Subcutaneous adipose tissue (tissue), 4 donors: ENCODE results near the gene DHX34. TPM values are rescaled to one million over a fixed set of nuclear protein-coding genes. Genes with fewer than 3 reads are reported as not detected.

ENCODE experiments used
- CTCF ChIP-seq: fragments of 450-650 bp; IDR thresholded peaks from one replicate; pipeline ENCODE4 v1.5.1; 2016; ENCODE audit warnings: low read depth, mild to moderate bottlenecking, control low read depth, antibody characterized with exemption, moderate library complexity
- total RNA-seq, 4 donors: library from RNA; depleted of rRNA; stranded (reverse); fragments of >200 nt; gene quantifications; one replicate each; pipeline ENCODE4 v1.1.0, GENCODE V29; 2016

The DHX34 gene
- total RNA-seq, 4 donors from 2014 or later = 7.3 to 8.2 (median 8.1) TPM

GRCh38 chr19:47406711-47407416, 57.7 kb downstream of the DHX34 start:
- TF ChIP-seq CTCF = no peak

GRCh38 chr19:47407417-47407774, 58.3 kb downstream of the DHX34 start:
- no peak for TF ChIP-seq CTCF

GRCh38 chr19:47408156-47408938, 59.2 kb downstream of the DHX34 start:
- TF ChIP-seq CTCF = no peak

- no peak for TF ChIP-seq CTCF
Observed at GRCh38 chr19:47411101-47411500, 62.0 kb downstream of the DHX34 start.

GRCh38 chr19:47413941-47414340, 64.8 kb downstream of the DHX34 start:
- no peak for TF ChIP-seq CTCF

- no peak for TF ChIP-seq CTCF
Observed at GRCh38 chr19:47414469-47414868, 65.4 kb downstream of the DHX34 start.

GRCh38 chr19:47415953-47416642, 67.0 kb downstream of the DHX34 start:
- no peak for TF ChIP-seq CTCF
